ENCODE measurements around the gene TARDBP.

- TF ChIP-seq CTCF (IDR thresholded peaks at IDR 0.05; ENCODE audit: low read length) (no peak), EZH2 (IDR thresholded peaks at IDR 0.05; ENCODE audit: borderline replicate concordance, low read length) (no peak)
Measured at GRCh38 chr1:11039351-11040104, 27.1 kb downstream of the TARDBP start.

All from OCI-LY1 (cell line).